ENCODE results near the gene CD40.
"Not testable (repeated sequence)": the region's sequence is repeated elsewhere in the genome, so short reads cannot be mapped to it uniquely, and the experiment has no call there.

The CD40 gene

GRCh38 chr20:46091622-46092535 is 26.2 kb upstream of the CD40 start:
- DNase-seq: not testable (repeated sequence)

GRCh38 chr20:46093531-46093930 is 24.6 kb upstream of the CD40 start:
- no peak for DNase-seq

- peak in 12 of 51 donors; percentile 9 to 36 (median 23) for DNase-seq
Observed at GRCh38 chr20:46099491-46100287, 18.4 kb upstream of the CD40 start.

- not testable (repeated sequence) for DNase-seq
Observed at GRCh38 chr20:46100444-46100843, 17.7 kb upstream of the CD40 start.

- no peak for DNase-seq
Observed at GRCh38 chr20:46100988-46101387, 17.1 kb upstream of the CD40 start.

- no peak for DNase-seq
Observed at GRCh38 chr20:46101957-46102356, 16.2 kb upstream of the CD40 start.

- no peak for DNase-seq
Observed at GRCh38 chr20:46102940-46103339, 15.2 kb upstream of the CD40 start.

- DNase-seq: no peak
Observed at GRCh38 chr20:46104262-46104661, 13.9 kb upstream of the CD40 start.

GRCh38 chr20:46107061-46107460 is 11.1 kb upstream of the CD40 start:
- DNase-seq: no peak

- DNase-seq: peak in 1 of 51 donors; percentile 0
Observed at GRCh38 chr20:46108435-46108841, 9.7 kb upstream of the CD40 start.

- DNase-seq: no peak
Observed at GRCh38 chr20:46108976-46109375, 9.1 kb upstream of the CD40 start.

GRCh38 chr20:46111028-46111835 is 6.9 kb upstream of the CD40 start:
- peak in 18 of 51 donors; percentile 5 to 45 (median 19) for DNase-seq

GRCh38 chr20:46111836-46112212 is 6.3 kb upstream of the CD40 start:
- DNase-seq: no peak

- DNase-seq: no peak
Observed at GRCh38 chr20:46112430-46113112, 5.5 kb upstream of the CD40 start.

- no peak for DNase-seq
Observed at GRCh38 chr20:46113113-46113470, 5.0 kb upstream of the CD40 start.

- DNase-seq: no peak
Observed at GRCh38 chr20:46114449-46114848, 3.7 kb upstream of the CD40 start.

- DNase-seq: peak in 5 of 51 donors; percentile 4 to 15 (median 6)
Observed at GRCh38 chr20:46118481-46119020, 437 bp downstream of the CD40 start.

- no peak for DNase-seq
Observed at GRCh38 chr20:46119028-46119546, 973 bp downstream of the CD40 start.

GRCh38 chr20:46119547-46119946 is 1.4 kb downstream of the CD40 start:
- no peak for DNase-seq

GRCh38 chr20:46120136-46120535 is 2.0 kb downstream of the CD40 start:
- DNase-seq: no peak
